ENCODE measurements around the gene GPATCH4. TPM values are rescaled to one million over a fixed set of nuclear protein-coding genes. Genes with fewer than 3 reads are reported as not detected.
"Not testable (repeated sequence)": the region's sequence is repeated elsewhere in the genome, so short reads cannot be mapped to it uniquely, and the experiment has no call there.

Gene GPATCH4
- total RNA-seq, 1 donor from 2014 or later: 18.6 TPM

DNA sequence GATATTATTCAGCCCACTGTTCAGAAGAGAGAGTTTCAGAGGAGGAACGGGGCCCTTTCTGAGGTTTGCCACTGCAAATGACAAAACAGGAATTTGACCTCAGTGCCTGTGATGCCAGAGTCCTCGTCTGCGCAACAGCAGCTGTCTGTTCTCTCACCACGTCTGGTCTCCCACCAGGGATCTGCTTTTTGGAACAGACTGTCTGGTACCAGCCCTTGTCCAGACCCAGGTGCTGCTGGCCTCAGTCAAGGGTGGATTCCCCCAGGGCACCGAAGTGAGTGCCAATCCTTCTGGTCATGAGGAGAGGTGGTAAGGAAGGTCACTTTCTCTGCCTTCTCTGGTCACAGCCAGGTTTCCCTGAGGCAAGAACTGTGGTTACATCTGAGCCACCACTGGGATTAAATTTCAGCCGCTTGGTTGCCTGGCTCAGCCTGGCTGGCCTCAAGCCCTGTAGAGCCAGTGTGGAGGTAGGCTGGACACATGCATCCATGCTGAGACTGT is 38.4 kb upstream of the GPATCH4 start:
- TF ChIP-seq CTCF (IDR thresholded peaks at IDR 0.05; ENCODE audit: unreplicated experiment): no peak
- H3K36me3 Mint-ChIP-seq (ENCODE audit: low read depth, unreplicated experiment): peaks cover 5% of the 10 kb centered on the region
- no peak for DNase-seq (ENCODE audit: low spot score)
- no peaks in the 10 kb centered on the region for H3K9me3 Mint-ChIP-seq (ENCODE audit: unreplicated experiment)
- no peak overlapping the region for H3K4me3 Mint-ChIP-seq (ENCODE audit: unreplicated experiment)
- H3K4me1 Mint-ChIP-seq (ENCODE audit: unreplicated experiment): peaks cover 6% of the 10 kb centered on the region
- peaks cover 15% of the 10 kb centered on the region for H3K27me3 Mint-ChIP-seq (ENCODE audit: unreplicated experiment)
- no peak overlapping the region for H3K27ac Mint-ChIP-seq (ENCODE audit: unreplicated experiment)

- no peak for DNase-seq (ENCODE audit: low spot score)
- peaks cover 15% of the 10 kb centered on the region for H3K27me3 Mint-ChIP-seq (ENCODE audit: unreplicated experiment)
- peaks cover 6% of the 10 kb centered on the region for H3K4me1 Mint-ChIP-seq (ENCODE audit: unreplicated experiment)
- no peaks in the 10 kb centered on the region for H3K9me3 Mint-ChIP-seq (ENCODE audit: unreplicated experiment)
- no peak overlapping the region for H3K4me3 Mint-ChIP-seq (ENCODE audit: unreplicated experiment)
- H3K27ac Mint-ChIP-seq (ENCODE audit: unreplicated experiment): no peak overlapping the region
- TF ChIP-seq CTCF (IDR thresholded peaks at IDR 0.05; ENCODE audit: unreplicated experiment): no peak
- H3K36me3 Mint-ChIP-seq (ENCODE audit: low read depth, unreplicated experiment): peaks cover 1% of the 10 kb centered on the region
Observed at GRCh38 chr1:156638189-156638985, 37.1 kb upstream of the GPATCH4 start.

DNA sequence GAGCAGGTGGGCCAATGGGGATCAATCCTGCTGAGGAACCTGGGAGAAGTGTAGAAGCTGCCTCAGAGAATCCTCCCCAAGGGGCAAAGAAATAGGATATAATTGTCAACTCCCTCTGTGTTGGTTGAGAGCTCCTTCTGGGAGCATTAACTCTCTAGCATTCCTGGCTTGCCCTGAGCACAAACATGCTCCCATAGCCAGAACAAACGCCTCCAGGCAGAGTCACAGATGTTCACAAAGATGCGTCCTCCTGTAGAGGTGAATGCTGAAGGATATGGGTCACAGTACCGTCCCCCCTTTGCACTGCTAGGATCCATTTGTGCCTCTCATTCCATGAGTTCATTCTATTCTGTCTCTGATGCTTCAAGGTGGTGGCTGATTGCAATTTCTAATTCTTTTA is 31.1 kb upstream of the GPATCH4 start:
- Mint-ChIP-seq H3K4me1 (ENCODE audit: unreplicated experiment) (no peaks in the 10 kb centered on the region), H3K27me3 (ENCODE audit: unreplicated experiment) (peaks cover 2% of the 10 kb centered on the region), H3K9me3 (ENCODE audit: unreplicated experiment) (no peaks in the 10 kb centered on the region), H3K27ac (ENCODE audit: unreplicated experiment) (no peak overlapping the region), H3K4me3 (ENCODE audit: unreplicated experiment) (no peak overlapping the region), H3K36me3 (ENCODE audit: low read depth, unreplicated experiment) (no peaks in the 10 kb centered on the region)
- no peak for TF ChIP-seq CTCF (IDR thresholded peaks at IDR 0.05; ENCODE audit: unreplicated experiment)
- DNase-seq (ENCODE audit: low spot score): no peak

GRCh38 chr1:156631152-156631551 is 29.9 kb upstream of the GPATCH4 start:
- H3K9me3 Mint-ChIP-seq (ENCODE audit: unreplicated experiment); DNase-seq (ENCODE audit: low spot score); H3K27ac Mint-ChIP-seq (ENCODE audit: unreplicated experiment); H3K4me3 Mint-ChIP-seq (ENCODE audit: unreplicated experiment); H3K27me3 Mint-ChIP-seq (ENCODE audit: unreplicated experiment); H3K4me1 Mint-ChIP-seq (ENCODE audit: unreplicated experiment); H3K36me3 Mint-ChIP-seq (ENCODE audit: low read depth, unreplicated experiment): not testable (repeated sequence)

DNA sequence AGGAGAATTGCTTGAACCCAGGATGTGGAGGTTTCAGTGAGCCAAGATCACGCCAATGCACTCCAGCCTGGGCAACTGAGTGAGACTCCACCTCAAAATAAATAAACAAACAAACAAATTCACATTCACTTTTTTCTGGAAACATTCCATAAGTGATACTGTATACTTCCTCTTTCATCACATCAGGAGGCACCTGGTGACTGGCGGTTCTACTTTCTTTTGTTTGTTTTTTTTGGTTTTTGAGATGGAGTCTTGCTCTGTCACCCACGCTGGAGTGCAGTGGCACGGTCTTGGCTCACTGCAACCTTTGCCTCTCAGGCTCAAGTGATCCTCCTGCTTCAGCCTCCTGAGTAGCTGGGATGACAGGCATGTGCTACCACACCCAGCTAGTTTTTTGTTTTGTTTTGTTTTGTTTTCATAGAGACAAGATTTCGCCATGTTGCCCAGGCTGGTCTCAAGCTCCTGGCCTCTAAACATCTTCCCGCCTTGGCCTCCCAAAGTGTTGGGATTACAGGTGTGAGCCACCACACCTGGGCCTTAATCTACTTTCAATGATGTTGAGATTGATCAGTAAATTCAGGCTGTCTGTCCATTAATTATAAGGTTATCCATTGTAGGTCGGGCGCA is 28.7 kb upstream of the GPATCH4 start:
- no peak for DNase-seq (ENCODE audit: low spot score)
- Mint-ChIP-seq H3K4me3 (ENCODE audit: unreplicated experiment) (no peak overlapping the region), H3K4me1 (ENCODE audit: unreplicated experiment) (peaks cover 7% of the 10 kb centered on the region), H3K36me3 (ENCODE audit: low read depth, unreplicated experiment) (no peaks in the 10 kb centered on the region), H3K27me3 (ENCODE audit: unreplicated experiment) (peaks cover 8% of the 10 kb centered on the region), H3K27ac (ENCODE audit: unreplicated experiment) (no peak overlapping the region), H3K9me3 (ENCODE audit: unreplicated experiment) (no peaks in the 10 kb centered on the region)
- no peak for TF ChIP-seq CTCF (IDR thresholded peaks at IDR 0.05; ENCODE audit: unreplicated experiment)
